Stimulated activated naive CD8-positive, alpha-beta T cell treated with anti-CD3 and anti-CD28 coated beads, Interleukin-15, Interleukin-2, amounts not matched to agents 100 ng/mL and 50 ng/mL, for 24 hours (primary cell): ENCODE measurements around the gene TMEM30A.

ENCODE experiments used
- H3K27ac Mint-ChIP-seq: one replicate; pipeline ENCODE4 v1.8.0; 2021; ENCODE audit warnings: mild to moderate bottlenecking, mixed read lengths
- H3K27me3 Mint-ChIP-seq: one replicate; pipeline ENCODE4 v1.8.0; 2021; ENCODE audit warnings: mixed read lengths
- H3K36me3 Mint-ChIP-seq: one replicate; pipeline ENCODE4 v1.8.0; 2021; ENCODE audit warnings: low read depth, mixed read lengths
- H3K4me1 Mint-ChIP-seq: one replicate; pipeline ENCODE4 v1.8.0; 2021; ENCODE audit warnings: low read depth, mixed read lengths
- H3K4me3 Mint-ChIP-seq: one replicate; pipeline ENCODE4 v1.8.0; 2021; ENCODE audit warnings: mild to moderate bottlenecking, mixed read lengths
- H3K9me3 Mint-ChIP-seq: one replicate; pipeline ENCODE4 v1.8.0; 2021; ENCODE audit warnings: mixed read lengths

TMEM30A gene

DNA sequence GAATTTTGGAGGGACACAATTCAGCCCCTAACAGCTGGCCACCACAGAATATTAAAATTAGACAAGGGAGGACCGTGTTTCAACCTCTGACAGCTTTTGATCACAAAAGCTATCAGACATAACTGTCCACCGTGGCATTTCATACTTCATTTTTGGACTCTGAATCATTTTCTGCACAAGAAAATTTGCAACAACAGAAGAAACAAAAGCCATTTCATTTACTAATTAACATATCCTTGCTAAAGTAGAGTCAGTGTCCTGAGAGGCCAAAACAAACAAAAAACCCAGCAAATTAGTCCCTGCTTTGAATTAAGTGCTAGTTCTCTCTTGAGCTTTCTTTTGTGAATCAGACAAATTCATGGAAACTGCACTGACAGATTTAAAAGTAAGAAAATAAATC lies 61.2 kb downstream of the TMEM30A start:
- no peak overlapping the region for H3K4me3 Mint-ChIP-seq

DNA sequence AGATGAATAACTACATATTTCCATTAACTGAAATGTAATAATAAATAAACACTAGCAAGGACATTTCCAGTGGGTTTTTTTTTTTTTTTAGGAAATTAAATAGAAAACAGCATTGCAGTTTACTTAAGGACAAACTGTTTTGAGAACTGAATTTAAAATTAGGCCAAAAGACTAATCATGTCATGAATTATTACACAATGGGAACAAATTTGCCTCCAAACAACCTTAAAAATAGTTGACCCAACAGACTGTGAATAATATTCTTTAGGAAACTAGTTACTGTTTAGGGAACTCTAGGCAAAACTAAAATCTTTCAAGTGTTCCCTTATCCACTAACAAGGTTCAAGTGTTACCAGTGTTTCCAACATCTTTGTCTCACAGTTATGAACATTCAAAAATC lies 62.3 kb downstream of the TMEM30A start:
- Mint-ChIP-seq H3K4me3 (no peak overlapping the region), H3K27ac (no peak overlapping the region), H3K9me3 (no peaks in the 10 kb centered on the region), H3K27me3 (peaks cover 44% of the 10 kb centered on the region), H3K36me3 (no peaks in the 10 kb centered on the region), H3K4me1 (peaks cover 6% of the 10 kb centered on the region)

More for the DNA sequence above, 61.2 kb downstream of the TMEM30A start:
- Mint-ChIP-seq H3K27me3 (peaks cover 35% of the 10 kb centered on the region), H3K36me3 (no peaks in the 10 kb centered on the region), H3K27ac (no peak overlapping the region), H3K9me3 (no peaks in the 10 kb centered on the region), H3K4me1 (no peaks in the 10 kb centered on the region)

DNA sequence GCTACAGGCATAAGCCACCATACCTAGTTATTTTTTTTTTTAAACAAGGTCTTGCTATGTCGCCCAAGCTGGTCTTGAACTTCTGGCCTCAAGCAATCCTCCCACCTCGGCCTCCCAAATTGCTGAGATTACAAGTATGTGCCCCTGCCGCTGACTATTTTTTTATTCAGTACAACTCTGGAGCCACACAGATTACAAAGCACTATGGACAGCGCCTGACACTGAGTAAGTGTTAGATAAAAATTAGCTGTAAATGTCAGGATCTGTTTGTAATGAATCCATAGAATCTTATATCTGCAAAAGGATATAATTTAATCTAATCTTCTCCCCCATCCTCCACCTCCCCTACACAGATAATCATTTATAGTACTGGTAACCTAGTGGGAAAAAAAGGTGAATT lies 63.5 kb downstream of the TMEM30A start:
- H3K27ac Mint-ChIP-seq = no peak overlapping the region
- peaks cover 54% of the 10 kb centered on the region for H3K27me3 Mint-ChIP-seq

DNA sequence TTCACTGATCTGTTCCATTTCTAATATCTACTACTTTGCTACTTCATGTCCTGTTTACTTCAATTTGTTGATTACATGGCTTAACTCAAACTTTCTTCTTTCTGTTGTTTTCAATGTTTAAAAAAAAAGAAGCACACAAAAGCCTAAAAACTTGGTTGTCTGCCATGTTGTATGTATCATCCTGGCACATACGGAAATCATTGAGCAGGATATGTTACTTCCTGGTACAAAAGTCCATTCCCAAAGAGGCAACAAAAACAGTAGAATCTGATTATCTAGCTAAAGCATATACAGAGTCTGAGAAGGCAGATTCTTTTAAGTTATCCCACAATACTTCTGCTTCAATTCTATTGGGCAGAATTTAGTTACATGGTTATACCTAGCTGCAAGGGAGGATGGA lies 64.2 kb downstream of the TMEM30A start:
- no peak overlapping the region for H3K4me3 Mint-ChIP-seq
- no peaks in the 10 kb centered on the region for H3K9me3 Mint-ChIP-seq
- no peaks in the 10 kb centered on the region for H3K36me3 Mint-ChIP-seq
- peaks cover 60% of the 10 kb centered on the region for H3K27me3 Mint-ChIP-seq
- no peak overlapping the region for H3K27ac Mint-ChIP-seq
- H3K4me1 Mint-ChIP-seq = peaks cover 9% of the 10 kb centered on the region

More for the DNA sequence above, 63.5 kb downstream of the TMEM30A start:
- Mint-ChIP-seq H3K36me3 (no peaks in the 10 kb centered on the region), H3K4me1 (peaks cover 9% of the 10 kb centered on the region), H3K9me3 (no peaks in the 10 kb centered on the region), H3K4me3 (no peak overlapping the region)

DNA sequence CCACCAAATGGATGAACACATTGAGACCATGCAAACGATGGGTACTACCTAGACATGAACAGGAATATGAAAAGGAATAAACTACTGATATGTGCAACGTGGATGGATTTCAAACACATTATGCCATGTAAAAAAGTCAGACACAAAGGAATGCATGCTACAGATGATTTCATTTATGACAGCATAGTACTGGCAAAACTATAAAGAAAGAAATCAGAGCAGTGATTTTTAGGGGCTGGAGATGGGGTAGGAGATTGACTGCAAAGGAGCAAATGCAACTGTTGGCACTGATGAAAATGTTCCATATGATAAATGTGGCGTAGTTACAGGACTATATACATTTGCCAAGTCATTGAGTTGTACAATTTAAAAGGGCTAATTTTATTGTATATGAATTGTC lies 65.3 kb downstream of the TMEM30A start:
- H3K9me3 Mint-ChIP-seq = no peaks in the 10 kb centered on the region
- no peak overlapping the region for H3K4me3 Mint-ChIP-seq
- H3K27ac Mint-ChIP-seq = peak overlapping the region; percentile 13
- peaks cover 54% of the 10 kb centered on the region for H3K27me3 Mint-ChIP-seq
- H3K36me3 Mint-ChIP-seq = no peaks in the 10 kb centered on the region
- H3K4me1 Mint-ChIP-seq = peaks cover 9% of the 10 kb centered on the region

DNA sequence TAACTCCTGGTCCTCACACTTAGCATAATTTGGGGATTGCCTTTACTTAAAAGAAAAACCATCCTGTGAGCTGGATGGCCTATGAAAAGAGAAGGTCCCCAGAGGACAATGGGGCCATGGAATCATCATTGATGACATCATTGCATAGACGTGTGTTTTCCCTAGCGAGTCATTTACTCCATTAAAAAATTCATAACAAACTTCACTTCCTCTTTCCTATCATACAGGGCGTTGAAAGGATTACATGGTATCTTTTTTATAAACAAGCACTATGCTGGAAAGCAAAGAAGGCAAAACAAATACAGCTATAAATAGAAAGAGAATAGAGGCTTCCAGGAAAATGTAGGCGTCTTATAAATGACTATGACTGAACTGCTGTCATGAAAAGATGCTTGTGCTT lies 67.4 kb downstream of the TMEM30A start:
- Mint-ChIP-seq H3K36me3 (no peaks in the 10 kb centered on the region), H3K9me3 (no peaks in the 10 kb centered on the region), H3K27ac (no peak overlapping the region), H3K4me3 (no peak overlapping the region), H3K27me3 (peaks cover 51% of the 10 kb centered on the region), H3K4me1 (peaks cover 9% of the 10 kb centered on the region)

DNA sequence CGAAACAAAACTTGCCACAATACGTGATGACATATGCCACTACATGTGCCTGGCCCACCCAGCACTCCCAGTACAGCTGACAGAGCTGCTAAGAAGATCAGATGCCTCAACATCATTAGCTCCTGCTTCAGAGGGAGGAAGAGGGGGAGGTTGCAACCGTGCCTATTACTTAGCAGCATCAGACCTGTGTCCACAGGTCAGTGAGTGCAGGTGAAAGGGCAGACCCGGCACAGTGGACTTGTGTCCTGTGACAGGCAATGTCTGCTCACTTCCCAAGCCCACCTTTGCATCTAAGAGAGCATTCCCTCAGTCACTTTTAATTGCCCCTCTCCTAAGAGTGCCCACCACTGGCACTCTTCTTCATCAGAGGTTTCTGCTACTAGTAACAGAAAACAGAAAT lies 69.3 kb downstream of the TMEM30A start:
- Mint-ChIP-seq H3K4me1 (peaks cover 9% of the 10 kb centered on the region), H3K36me3 (no peaks in the 10 kb centered on the region), H3K27me3 (peaks cover 62% of the 10 kb centered on the region), H3K4me3 (no peak overlapping the region), H3K27ac (no peak overlapping the region), H3K9me3 (no peaks in the 10 kb centered on the region)

DNA sequence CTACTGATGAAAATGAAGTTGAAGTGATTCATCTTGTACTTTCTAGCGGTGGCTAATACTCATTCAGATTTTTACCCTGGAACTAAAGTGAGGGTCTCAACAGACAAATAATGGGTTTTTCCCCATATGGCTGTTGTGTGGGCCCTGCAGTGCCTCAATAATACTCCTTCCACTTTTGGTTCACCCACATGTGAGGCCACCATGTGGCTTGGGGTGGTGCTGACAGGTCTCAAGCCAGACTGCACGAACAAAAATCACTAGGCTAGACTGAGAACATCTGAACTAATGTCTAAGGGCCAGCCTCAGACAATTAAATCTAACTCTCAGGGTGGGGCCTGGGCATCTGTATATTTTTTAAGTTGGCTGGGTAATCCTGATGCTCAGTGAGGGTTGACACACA lies 70.9 kb downstream of the TMEM30A start:
- Mint-ChIP-seq H3K4me1 (peaks cover 14% of the 10 kb centered on the region), H3K9me3 (no peaks in the 10 kb centered on the region), H3K4me3 (no peak overlapping the region), H3K27me3 (peaks cover 61% of the 10 kb centered on the region), H3K27ac (no peak overlapping the region), H3K36me3 (no peaks in the 10 kb centered on the region)

DNA sequence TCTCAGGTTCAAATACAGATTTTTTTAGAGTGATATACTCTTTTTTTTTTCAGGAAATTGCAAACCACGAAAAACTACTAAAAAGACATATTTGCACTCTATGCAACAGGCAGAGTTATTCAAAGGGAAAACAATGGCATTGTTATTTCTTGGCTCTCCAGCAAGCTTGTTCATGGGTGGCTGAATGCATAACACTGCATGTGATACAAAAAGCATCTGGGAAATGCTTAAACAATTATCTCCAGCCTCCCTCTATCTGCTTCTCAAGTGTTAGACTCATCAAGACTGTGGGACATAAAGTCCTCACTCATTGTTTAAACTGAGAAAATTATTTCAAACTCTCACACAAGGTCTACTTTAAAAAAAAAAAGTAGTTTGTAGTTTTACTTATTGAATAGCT lies 71.5 kb downstream of the TMEM30A start:
- Mint-ChIP-seq H3K27ac (no peak overlapping the region), H3K4me3 (no peak overlapping the region), H3K27me3 (peaks cover 65% of the 10 kb centered on the region), H3K4me1 (peaks cover 20% of the 10 kb centered on the region), H3K36me3 (no peaks in the 10 kb centered on the region), H3K9me3 (no peaks in the 10 kb centered on the region)

DNA sequence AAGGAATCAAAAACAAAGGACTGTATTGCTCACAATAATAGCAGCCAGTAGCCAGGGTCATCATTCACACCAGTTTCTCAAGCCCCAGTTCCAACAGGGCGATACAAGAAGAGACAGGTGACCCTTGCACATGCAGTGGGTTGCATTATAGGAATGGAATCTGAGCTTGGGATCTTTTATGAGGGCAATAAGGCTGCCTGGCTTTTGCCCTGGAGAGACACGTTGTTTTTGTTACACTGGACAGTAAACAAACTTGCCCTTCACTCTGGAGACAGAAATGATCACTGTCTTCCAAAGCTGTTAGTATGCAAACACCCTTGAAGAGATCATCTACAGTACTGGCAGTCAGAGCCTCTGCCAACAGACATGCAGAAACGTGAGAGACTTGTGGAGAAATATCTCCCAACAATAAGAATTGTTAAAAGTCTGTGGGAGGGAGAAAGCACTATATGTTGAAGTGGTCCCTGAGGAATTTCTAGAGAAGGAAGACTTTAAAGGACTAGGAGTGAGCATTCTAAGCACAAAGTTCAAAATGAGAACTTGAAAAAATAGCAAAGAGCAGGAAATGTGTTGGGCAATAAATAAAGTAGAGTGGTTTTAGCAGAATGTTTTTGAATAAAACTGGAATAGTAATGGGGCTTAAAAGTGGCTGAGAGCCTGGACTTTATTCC lies 72.5 kb downstream of the TMEM30A start:
- peaks cover 22% of the 10 kb centered on the region for H3K4me1 Mint-ChIP-seq
- no peak overlapping the region for H3K4me3 Mint-ChIP-seq
- no peaks in the 10 kb centered on the region for H3K36me3 Mint-ChIP-seq
- H3K27me3 Mint-ChIP-seq = peaks cover 66% of the 10 kb centered on the region
- no peaks in the 10 kb centered on the region for H3K9me3 Mint-ChIP-seq
- no peak overlapping the region for H3K27ac Mint-ChIP-seq

DNA sequence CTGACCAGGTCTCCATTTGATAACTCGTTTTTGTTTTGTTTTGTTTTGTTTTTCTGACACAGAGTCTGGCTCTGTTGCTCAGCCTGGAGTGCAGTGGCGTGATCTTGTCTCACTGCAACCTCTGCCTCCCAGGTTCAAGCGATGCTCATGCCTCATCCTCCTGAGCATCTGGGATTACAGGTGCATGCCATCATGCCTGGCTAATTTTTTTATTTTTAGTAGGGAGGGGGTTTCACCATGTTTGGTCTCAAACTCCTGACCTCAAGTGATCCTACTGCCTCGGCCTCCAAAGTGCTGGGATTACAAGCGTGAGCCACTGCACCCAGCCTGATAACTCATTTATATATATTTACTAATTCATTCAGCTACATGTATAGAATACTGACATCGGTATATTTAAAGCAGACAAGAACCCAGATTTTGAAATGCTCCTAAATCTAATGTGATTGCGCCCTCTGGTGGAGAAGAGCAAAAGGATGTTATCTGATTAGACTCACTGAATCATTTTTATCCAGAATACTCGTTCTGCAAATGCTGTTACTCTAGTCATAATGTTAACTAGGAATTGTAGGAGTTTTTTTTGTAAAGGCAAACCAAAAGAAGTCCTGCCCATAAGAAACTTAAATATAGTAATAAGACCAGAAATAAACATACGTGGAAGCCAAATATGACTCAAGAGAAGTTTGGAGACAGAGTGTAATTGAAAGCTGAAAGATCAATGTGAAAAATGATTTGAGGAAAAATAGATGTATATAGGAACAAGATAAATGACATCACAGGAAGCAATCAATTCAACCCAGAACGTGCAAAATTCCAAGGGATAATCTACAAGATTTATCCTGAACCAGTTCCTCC lies 73.5 kb downstream of the TMEM30A start:
- H3K9me3 Mint-ChIP-seq = no peaks in the 10 kb centered on the region
- no peak overlapping the region for H3K27ac Mint-ChIP-seq
- H3K4me3 Mint-ChIP-seq = no peak overlapping the region
- H3K4me1 Mint-ChIP-seq = peaks cover 29% of the 10 kb centered on the region
- peaks cover 68% of the 10 kb centered on the region for H3K27me3 Mint-ChIP-seq
- H3K36me3 Mint-ChIP-seq = no peaks in the 10 kb centered on the region

DNA sequence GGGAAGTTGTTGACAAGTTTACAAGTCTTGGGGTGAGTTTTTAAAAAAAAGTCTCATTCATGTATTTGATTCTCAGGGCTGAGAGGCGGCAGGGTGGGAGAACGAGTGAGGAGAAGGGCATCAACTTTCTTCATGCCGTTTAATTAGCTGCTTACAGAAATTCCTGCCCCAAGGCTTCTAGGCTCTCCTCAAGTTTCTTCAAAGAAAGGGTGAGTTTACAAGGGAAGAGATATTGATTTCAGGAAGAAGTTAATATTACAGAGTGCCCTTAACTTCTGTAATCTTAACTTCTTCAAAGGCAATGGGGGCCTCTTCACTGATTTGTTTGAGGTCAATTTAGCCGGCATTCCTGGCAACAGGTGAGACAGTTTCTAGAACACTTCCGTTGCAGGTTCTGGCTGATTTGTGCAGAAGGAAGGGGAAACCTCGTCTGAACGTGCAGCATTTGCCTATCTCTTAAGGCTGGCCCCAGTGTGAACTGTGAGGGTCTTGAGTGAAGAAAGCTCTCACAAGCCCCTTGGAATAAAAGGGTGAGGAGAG lies 75.3 kb downstream of the TMEM30A start:
- no peaks in the 10 kb centered on the region for H3K9me3 Mint-ChIP-seq
- no peak overlapping the region for H3K4me3 Mint-ChIP-seq
- peaks cover 48% of the 10 kb centered on the region for H3K4me1 Mint-ChIP-seq

DNA sequence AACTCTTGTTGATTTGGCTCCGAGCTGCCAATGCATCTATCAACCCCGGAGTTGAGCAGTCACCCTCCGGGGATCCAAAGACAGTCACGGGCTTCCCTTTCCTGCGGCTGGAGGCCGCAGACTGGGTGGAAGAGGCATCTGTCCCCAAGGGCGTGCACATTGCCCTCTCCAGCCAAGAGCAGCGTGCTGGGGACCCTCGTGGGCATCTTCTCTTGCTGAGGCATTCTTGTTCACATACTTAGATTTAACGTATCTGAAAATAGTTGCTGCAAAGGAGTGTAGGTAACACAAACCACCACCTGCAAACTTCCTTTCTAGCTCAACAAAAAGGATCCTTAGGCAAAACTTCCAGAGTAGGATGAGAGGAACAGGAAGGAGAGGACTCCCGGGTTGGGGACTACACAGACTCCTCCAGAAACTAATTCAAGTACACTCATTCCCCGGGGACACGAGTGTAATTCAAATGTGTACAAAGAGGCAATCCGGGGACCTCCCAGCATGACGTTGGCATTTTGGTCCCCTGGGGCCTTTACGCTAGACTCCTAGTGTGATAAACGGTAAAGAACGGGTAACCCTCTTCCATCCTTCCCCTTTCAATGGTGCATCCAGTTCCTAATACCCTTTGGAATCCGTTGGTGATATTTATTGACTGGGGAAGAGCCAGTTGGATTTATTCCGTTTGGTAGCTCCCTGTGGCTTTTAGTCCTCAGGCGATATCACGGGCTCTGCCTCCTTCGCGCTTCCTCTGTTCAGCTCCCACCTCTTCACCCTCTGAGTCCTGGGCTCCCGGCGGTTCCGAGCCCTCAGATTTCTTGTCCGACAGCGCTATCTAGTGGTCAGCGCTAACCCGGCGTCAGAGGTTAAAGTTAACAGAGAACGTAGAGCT lies 76.1 kb downstream of the TMEM30A start:
- no peaks in the 10 kb centered on the region for H3K9me3 Mint-ChIP-seq
- H3K27me3 Mint-ChIP-seq = peaks cover 85% of the 10 kb centered on the region
- no peaks in the 10 kb centered on the region for H3K36me3 Mint-ChIP-seq
- H3K27ac Mint-ChIP-seq = no peak overlapping the region
- H3K4me3 Mint-ChIP-seq = peak overlapping the region; percentile 65
- H3K4me1 Mint-ChIP-seq = peaks cover 51% of the 10 kb centered on the region

More for the DNA sequence above, 75.3 kb downstream of the TMEM30A start:
- H3K27ac Mint-ChIP-seq = no peak overlapping the region
- H3K27me3 Mint-ChIP-seq = peaks cover 77% of the 10 kb centered on the region
- H3K36me3 Mint-ChIP-seq = no peaks in the 10 kb centered on the region

DNA sequence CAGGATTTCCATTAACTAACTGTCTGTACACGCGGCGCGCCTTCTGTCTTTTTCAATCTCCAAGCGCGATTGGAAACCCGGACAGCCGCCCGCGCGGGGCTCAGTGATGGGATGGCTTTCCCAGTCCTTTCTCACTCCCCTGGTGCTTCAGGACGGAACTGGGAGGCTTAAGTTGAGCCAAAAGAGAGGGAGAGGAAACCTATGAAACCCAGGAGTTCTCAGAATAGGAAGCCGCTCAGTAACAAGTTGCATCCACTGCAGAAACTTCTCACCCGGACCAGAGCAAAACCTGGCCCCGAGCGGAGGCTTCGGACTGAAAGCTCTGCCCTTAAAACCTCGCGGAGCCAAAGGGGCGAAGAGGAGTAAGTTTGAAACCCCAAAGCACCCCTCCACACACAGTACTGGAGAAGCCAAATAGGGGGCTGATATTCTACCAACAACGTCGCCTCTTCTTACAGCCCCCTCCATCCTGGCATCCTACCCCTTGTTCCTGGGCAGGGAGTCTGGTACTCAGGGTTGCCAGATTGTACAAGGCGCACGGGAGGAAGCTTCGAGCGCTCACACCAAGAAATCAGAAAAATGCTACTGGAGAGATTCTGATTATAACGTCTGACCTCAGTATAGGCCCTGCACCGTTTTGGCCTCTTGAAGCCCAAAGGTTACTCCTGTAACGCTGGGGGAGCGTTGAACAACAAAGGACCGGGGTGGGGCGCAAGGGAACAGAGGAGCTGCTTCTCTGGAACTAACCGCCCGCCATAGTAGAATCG lies 77.8 kb downstream of the TMEM30A start:
- Mint-ChIP-seq H3K4me3 (peak overlapping the region; percentile 59), H3K27ac (no peak overlapping the region), H3K27me3 (peaks cover 90% of the 10 kb centered on the region), H3K9me3 (no peaks in the 10 kb centered on the region), H3K4me1 (peaks cover 56% of the 10 kb centered on the region), H3K36me3 (no peaks in the 10 kb centered on the region)
